LNCAP (cell line): ENCODE results near the gene SORBS1.

Source experiments
- TF ChIP-seq, protein P1 (sequence below): fragments of 450-650 bp; IDR thresholded peaks from 2 replicates; pipeline ENCODE4 v1.5.1; 2017; ENCODE audit warnings: mild to moderate bottlenecking

The SORBS1 gene

DNA sequence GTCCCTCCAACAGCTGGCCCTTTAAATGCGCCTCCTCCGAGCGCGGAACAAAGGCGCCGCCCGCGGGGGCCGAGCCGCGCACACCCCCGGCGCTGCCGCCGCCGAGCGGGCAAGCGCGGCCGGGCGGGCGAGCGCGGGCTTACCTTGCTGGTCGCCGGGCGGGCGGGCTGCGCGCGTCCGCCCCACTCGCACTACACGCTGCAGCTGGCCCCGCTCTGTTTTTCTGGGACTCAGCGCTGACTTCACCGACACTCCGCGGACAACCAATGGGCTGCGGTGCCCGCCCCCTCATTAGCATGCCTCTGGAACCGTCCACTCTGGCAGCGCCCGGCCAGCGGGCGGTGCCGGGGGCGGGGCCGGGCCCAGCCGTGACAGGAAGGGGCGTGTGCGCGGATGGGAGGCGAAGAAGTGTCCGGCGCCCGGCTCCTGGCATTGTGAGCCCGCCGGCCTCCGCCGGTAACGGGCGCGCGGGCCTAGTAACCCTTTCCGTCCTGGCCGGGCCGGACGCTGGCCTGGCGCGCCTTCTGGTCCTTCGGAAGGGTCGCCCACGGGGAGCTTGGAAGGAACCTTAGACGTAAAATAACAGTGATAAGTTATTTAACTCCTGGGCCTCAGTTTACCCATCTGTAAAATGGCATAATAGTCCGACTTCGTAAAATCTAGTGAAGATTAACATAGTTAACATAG lies at the start of gene SORBS1:
Gene SORBS1, minus strand, starts transcription at position 195 of the 687 bp plus-strand sequence. CDS start 120,236 bp downstream, outside the sequence.
- TF ChIP-seq, protein P1, sequence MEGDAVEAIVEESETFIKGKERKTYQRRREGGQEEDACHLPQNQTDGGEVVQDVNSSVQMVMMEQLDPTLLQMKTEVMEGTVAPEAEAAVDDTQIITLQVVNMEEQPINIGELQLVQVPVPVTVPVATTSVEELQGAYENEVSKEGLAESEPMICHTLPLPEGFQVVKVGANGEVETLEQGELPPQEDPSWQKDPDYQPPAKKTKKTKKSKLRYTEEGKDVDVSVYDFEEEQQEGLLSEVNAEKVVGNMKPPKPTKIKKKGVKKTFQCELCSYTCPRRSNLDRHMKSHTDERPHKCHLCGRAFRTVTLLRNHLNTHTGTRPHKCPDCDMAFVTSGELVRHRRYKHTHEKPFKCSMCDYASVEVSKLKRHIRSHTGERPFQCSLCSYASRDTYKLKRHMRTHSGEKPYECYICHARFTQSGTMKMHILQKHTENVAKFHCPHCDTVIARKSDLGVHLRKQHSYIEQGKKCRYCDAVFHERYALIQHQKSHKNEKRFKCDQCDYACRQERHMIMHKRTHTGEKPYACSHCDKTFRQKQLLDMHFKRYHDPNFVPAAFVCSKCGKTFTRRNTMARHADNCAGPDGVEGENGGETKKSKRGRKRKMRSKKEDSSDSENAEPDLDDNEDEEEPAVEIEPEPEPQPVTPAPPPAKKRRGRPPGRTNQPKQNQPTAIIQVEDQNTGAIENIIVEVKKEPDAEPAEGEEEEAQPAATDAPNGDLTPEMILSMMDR = no peak

DNA sequence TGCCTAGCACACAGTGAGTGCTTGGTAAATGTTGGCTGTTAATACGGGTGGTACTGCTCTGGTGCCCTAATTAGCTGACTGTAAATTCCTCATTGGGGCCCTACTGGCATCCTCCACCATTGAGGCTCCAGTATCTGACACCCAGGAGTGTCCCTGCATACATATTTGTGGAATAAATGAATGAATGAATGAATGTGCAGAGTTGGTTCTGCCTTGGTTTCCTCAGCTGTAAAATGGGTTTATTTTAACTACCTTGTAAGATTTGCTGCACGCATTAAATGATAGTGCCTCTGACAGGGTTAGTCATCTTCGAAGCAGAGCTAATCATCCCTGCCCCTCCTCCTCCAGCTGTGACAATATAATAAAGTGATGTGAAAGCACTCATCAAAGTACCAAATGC lies 49.6 kb upstream of the SORBS1 start:
- TF ChIP-seq, protein P1 = no peak

DNA sequence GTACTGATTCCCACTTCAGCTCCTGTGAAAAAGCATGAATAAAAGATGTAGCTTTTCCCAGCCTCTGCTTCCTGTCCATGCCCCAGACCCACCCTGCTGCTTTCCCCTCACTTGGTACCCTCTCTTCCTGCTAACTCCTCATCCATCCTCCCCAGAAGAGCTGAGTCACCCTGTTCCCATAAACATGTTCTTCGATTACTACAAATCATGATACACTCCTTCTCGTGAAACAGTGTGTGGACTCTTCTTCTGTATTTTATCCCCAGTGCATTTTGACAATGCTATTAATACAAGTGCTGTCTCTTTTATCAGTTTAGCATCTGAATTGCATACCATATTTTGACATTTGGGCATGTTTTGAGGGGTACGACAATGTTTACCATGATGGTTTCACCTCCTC lies 45.8 kb upstream of the SORBS1 start:
- TF ChIP-seq, protein P1 = no peak

DNA sequence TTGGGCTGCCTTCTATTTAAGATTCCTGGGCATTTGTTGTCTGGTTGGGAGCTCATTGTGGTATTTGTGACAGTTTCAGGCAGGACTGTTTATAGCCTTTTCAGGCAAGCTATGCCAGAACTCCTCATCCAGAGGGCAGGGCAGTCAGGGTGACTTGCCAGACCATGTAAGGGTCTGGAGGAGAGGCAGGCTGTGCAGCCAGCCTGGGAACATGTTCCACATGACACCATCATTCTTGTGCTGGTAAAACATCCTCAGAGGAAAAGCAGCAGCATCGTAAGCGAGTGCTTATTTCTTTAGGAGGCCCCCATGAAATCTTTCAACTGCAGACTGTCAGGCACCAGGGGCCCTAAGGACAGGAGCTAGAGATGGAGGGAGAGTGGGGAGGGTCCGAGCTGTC lies 44.0 kb upstream of the SORBS1 start:
- TF ChIP-seq, protein P1 = no peak

GRCh38 chr10:95604630-95605029 lies 43.5 kb upstream of the SORBS1 start:
- TF ChIP-seq, protein P1 = no peak

GRCh38 chr10:95602382-95602781 lies 41.2 kb upstream of the SORBS1 start:
- TF ChIP-seq, protein P1 = no peak

DNA sequence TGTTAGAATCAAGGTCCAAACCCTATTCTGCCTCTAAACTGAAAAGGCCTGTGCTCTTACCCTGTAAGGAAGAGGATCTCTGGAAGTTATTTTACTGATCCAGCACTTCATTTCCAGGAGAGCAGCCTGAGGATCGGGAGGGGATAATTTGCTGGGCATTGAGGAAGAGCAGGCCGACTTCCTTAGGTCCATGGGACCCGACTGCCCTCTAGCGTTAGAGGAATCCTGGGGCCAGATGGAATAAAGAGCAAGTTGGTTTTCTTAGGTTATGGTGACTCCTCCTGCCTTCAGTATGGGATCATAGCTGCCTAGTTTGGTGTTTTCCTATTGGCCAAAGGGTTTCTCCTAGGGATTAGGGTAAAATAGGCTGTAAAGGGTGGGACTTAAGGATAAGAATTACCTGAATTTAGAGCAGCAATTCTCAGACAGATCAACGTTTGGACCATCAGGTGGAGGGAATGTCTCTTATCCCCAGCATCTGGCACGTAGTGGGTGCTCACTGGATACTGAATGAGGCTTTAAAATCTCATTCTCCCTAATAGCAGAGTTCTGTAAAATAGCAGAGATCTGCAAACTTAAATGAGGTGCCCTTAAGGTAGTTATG lies 40.0 kb upstream of the SORBS1 start:
- TF ChIP-seq, protein P1 = peak; percentile 94
